ENCODE measurements around the gene MEIOSIN. TPM values are rescaled to one million over a fixed set of nuclear protein-coding genes. Genes with fewer than 3 reads are reported as not detected.
"Not testable (repeated sequence)": the region's sequence is repeated elsewhere in the genome, so short reads cannot be mapped to it uniquely, and the experiment has no call there.

Gene MEIOSIN, protein sequence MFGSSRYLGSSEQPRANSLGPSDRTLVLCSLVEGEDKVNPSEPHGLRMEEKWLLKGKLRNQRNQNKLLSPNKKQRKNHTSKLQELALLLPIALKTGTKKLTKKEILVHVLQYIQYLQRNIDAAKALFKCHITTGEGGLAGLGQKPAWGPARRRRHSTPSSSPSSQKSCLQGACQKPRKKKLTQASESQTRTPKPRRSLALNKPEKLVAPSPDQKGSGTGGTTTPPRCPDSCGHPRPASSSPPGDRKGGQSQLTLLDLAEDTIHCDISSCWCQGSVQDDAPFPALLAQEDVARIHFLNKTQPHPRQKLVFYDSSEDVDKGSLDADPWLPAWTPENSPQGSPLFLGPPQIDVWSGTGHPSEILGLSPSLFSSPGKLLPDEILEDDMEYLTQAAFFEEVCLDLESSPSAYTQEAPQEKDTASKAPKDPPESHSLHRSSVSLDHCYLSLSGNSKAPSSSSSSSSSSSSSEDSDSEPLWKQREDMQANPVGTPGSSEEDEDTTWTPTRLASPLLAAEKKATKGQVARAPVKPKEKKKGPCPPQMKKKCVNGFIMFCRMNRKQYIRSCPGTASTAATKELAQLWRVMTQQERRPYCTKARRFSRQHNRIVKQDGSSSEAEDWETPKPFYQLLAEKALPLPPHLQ
- not detected in 2 replicates for total RNA-seq

DNA sequence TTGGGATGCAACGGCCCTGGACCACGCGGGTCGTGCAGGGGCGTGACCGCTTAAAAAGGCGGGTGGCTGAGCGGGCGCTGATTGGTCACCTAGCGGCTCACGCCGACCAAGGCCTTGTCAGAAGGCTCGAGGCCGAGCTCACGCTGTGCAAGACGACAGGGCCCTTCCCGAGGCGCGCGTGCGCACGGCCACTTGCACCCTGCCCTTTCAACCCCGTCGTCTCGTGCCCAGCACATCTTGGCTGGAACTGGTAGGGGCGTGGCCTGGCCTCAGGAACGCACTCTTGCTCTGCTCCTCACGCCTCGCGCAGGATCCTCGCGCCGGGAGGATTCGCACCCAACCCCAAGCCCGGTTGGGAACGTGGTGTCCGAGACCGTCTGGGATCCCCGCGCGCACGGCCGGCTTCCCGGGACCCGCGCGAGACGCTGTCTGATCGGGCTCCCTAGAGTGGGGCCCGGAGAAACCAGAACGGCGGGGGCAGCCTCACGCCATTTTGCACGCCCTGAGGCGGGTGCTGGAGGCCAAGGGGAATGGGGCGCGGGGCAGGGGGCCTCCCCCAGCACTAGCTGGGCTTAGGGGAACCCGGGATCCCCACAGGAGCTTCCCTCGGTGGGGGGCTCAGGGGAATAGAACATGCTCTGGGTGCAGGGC, at the start of gene MEIOSIN:
TSS of gene MEIOSIN (plus strand) at position 280 of the 651 bp plus-strand sequence. CDS start 1,938 bp downstream, outside the sequence.
- intact Hi-C loops (cut with micrococcal nuclease) = no loop called here

- intact Hi-C loops (cut with micrococcal nuclease) = not testable (repeated sequence)
Measured at GRCh38 chr19:45685045-45685444, 48.2 kb upstream of the MEIOSIN start.

DNA sequence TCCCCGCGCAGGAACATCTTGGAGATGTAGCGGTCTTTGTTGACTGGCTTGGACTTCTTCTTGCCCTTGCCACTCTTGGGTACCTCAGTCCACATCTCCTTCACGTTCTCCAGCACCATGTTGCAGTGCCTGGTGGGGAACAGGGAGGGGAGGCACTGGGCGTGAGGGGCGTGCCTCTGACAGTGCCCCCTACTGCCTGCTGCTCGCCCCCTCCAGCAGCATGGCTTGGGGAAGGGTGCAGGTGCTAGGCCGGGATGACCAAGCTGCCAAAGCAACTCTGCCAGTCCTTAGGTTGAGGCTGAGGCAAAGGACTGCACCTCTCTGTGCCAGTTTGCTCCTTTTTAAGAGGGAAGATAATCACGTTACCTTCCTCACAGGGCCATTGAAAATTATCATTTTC, 45.6 kb upstream of the MEIOSIN start:
- intact Hi-C loops (cut with micrococcal nuclease) = no loop called here

- intact Hi-C loops (cut with micrococcal nuclease) = loop anchor here (1.0 to 5.0 kb wide), 8 partner anchors 10 to 264 kb away; partner anchors contain the start of genes OPA3, SYMPK and VASP
Measured at GRCh38 chr19:45691516-45692186, 41.6 kb upstream of the MEIOSIN start, which contains the start of gene SNRPD2. Gene SNRPD2 (minus strand): TSS chr19:45691953. CDS start chr19:45691888, 65 bp downstream.

DNA sequence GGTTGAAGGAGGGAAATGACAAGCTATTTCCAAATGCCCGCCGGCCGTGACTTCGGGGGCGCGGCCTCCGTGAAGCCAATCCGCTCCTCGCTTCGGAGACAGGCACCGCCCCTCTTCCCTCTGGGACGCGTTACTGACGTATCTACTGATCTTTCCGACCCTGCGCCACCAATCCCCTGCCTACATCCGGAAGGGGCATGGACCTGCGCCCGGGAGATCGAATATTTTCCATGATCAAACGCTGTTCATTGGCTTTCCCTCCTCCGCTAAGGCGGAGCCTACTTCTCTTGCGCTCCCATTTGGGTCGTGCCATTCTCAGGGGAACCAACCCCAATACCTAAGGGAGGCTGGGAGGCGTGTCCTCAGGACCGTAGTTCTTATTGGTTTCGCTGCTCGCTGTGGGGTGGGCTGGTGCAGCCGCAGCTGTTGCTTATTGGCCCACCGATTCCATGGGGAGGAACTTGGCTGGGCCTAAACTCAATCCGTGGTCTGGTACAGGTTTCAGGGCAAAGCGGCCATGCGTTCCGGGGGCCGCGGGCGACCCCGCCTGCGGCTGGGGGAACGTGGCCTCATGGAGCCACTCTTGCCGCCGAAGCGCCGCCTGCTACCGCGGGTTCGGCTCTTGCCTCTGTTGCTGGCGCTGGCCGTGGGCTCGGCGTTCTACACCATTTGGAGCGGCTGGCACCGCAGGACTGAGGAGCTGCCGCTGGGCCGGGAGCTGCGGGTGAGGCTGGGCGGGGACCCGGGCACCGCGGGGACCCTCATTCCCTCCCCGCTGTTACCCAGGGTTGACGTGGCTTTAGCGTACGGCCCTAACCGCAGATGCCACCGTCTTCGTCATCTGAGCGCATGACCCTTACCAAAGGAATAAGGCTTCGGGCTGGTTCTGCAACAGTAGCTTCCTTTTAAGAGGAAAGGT, 40.8 kb upstream of the MEIOSIN start, which contains the start of gene QPCTL:
TSS of gene QPCTL (plus strand) at position 480 of the 919 bp plus-strand sequence. CDS start at position 518, 38 bp downstream.
- intact Hi-C loops (cut with micrococcal nuclease) = loop anchor here (1.0 to 5.0 kb wide), 8 partner anchors 11 to 265 kb away; partner anchors contain the start of genes OPA3, SYMPK and VASP

GRCh38 chr19:45693106-45693788, 40.0 kb upstream of the MEIOSIN start:
- intact Hi-C loops (cut with micrococcal nuclease) = loop anchor here (2.0 to 5.0 kb wide), 4 partner anchors 22 to 266 kb away; partner anchors contain the start of gene VASP

DNA sequence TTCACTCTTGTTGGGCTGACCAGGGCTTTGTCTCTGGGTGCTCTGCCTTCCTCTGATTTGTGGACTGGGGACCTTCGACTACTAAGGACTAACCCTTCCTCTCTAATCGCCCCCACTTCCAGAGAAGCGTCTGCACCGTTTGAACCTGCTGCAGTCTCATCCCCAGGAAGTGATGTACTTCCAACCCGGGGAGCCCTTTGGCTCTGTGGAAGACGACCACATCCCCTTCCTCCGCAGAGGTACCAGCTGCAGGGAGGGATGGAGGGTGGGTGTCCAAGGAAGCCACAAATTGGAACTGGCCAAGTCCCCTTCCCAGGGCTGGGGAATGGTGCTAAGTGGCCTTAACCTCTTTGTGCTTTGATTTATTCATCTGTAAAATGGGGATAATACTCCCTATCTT, 31.6 kb upstream of the MEIOSIN start:
- intact Hi-C loops (cut with micrococcal nuclease) = no loop called here

- intact Hi-C loops (cut with micrococcal nuclease) = no loop called here
Measured at GRCh38 chr19:45705115-45705514, 28.1 kb upstream of the MEIOSIN start.

GRCh38 chr19:45705710-45706415, 27.4 kb upstream of the MEIOSIN start:
- intact Hi-C loops (cut with micrococcal nuclease) = no loop called here

GRCh38 chr19:45710356-45711130, 22.7 kb upstream of the MEIOSIN start:
- intact Hi-C loops (cut with micrococcal nuclease) = no loop called here

DNA sequence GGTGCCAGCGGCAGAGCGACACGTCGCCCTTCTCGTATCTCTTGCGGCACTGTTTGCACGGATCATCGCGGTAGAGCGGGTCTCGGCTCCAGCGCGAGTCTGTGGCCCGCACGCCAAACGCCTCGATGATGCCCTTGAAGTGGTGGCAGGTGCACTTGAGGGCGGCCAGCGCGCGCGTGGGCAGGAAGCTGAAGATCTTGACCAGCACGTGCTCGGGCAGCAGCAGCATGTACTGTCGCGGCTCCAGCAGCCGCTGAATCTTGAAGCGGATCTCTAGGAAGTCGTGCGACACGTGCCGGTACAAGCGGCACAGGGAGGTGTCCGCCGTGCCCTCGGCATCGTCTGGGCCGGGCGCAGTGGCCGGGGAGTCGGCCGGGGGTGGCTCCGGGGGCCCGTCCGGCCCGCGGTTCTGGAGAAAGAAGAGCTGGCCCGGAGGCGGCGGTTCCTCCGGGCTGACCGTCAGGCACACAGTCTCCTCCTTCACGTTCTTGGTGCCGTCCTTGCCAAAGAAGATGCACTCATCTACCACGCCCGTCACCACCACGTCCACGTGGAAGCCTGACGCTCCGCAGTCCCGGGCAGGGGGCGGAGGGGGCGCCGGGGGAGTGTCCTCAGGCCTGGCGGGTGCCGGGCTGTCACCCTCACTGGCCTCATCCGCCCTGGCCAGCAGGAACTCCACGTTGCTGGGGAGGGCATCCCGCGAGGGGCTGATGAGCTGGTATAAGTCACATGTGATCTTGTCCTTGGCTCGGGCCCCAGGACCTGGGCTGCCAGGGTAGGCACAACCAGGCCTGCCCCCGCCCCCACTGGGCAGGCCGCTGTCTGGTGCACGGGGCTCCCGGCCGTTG, 21.2 kb upstream of the MEIOSIN start:
- intact Hi-C loops (cut with micrococcal nuclease) = no loop called here

DNA sequence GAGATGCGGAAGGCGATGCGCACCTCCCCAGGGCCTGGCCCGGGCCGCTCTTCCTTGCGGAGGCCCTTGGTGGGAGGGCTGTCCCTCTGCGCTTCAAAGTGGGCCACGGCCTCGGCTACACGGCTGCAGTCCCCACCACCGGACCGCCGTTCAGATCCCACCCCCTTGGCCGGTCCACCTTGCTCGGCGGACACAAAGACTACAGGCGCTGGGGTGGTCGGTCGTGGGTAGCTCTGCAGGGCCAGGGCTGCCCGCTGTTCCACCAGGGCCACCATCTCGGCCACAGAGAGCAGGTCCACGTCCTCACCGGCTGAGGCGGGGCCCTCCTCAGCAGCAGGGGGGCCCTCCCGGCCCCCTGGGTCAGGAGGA, 20.6 kb upstream of the MEIOSIN start:
- intact Hi-C loops (cut with micrococcal nuclease) = no loop called here

DNA sequence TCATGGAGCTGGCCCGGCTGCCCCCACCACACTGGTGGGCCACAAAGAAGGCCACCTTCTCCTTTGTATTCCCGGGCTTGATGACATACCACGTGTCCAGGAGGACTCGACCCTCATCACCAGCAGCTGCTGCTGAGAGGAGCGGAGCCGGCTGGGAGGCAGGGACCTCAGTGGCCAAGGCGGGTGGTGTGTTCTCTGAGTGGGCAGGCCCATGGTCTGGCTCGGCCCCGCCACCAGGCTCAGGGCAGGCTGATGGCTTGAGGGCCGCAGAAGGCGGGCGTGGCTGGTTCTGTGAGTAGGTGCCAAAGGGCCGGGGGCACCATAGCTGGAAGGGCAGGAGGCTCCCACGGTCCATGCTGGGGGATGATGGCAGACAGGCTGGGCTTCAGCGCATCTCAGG, 20.1 kb upstream of the MEIOSIN start:
- intact Hi-C loops (cut with micrococcal nuclease) = no loop called here

DNA sequence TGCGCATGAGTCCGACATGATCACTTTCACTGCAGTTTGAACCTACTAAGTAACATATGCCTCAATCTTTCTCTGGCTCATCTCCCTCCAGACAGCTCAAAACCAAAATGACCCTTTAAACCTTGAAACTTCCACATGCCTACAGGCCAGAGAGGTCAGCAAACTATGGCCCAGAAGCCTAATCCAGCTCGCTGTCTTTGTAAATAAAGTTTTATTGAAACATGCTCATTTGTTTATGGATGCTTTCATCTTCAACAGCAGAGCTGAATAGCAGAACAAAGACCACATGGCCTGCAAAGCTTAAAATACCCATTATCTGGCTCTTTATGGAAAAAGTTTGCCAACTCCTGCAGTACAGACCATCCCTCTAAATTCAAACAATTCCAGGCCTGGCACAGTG, 18.1 kb upstream of the MEIOSIN start:
- intact Hi-C loops (cut with micrococcal nuclease) = loop anchor here (5.0 kb wide), 1 partner anchor 77 kb away; the partner anchor contains the start of gene DMWD

- intact Hi-C loops (cut with micrococcal nuclease) = loop anchor here (1.0 to 5.0 kb wide), 8 partner anchors 14 to 310 kb away; partner anchors contain the start of genes DMWD, FBXO46, IRF2BP1 and OPA3
Measured at GRCh38 chr19:45716359-45717130, 16.7 kb upstream of the MEIOSIN start.
